ENCODE measurements around the gene NPW.
"Not testable (repeated sequence)": the region's sequence is repeated elsewhere in the genome, so short reads cannot be mapped to it uniquely, and the experiment has no call there.

NPW gene

DNA sequence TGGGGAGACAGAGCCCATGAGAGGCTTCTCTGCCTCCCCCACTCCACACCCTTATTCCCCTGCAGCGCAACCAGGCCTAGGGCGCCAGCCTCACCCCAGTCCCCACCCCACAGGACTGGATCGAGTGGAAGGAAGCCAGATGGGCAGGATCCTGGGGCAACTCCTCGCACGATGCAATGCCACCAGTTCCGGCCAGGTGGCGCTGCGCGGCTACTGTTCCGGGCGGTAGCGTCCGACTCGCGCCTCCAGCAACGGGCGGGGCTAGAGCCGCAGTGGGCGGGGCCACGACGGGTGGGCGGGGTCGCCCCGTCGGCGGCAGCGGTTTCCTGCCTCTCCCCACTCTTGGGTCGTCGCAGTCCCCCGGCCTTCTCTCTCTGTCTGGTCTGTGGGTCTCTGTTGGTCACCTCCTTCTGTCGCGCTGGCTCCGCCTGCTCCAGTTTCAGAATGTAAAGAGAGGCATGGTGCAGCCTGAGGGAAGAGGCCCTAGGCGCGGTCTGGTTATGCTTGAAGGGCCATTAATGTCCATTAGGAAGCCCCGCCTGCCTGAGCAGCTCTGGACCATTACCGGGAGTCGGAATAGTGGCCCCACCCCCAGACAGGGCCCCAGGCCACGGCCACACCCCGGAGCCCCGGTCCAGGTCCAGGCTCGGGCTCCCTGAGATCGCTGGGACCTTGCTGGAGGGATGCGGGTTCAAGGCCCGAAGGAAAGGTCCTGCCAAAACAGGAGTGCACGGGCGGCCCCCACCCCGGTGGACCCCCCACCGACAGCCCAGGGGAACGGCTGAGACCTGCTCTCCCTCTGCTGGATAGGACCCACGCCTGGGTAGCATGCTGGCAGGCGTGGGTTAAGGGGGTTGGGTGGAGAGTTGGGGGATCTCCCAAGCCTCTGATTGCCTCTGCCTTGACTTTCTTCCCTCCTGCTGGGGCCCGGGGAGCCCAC lies 3.8 kb downstream of the NPW start:
- peak; percentile 97 for DNase-seq (ENCODE audit: low spot score)

DNA sequence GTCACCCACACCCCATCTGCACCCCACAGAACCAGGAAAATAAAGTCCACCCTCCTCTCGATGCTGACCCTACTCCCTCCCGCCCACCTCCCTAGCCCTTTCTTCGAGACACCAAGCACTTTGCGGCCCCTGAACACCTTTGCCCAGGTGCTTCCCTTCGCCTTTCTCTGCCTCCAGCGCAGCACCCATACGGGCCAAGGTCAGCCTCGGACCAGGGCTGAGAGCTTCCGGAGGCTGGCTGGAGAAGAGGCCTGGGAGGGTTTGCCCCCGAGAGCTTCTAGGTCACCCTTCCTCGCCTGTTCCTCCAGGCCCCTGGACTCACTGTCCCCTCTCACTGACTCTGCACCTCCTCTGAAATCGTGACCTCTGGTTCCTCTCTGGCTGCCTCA lies 4.4 kb downstream of the NPW start:
- no peak for DNase-seq (ENCODE audit: low spot score)

- no peak for DNase-seq (ENCODE audit: low spot score)
Measured at GRCh38 chr16:2025251-2025650, 5.7 kb downstream of the NPW start.

- no peak for DNase-seq (ENCODE audit: low spot score)
Measured at GRCh38 chr16:2025878-2026460, 6.4 kb downstream of the NPW start.

- DNase-seq (ENCODE audit: low spot score): peak; percentile 79
Measured at GRCh38 chr16:2026461-2027023, 7.0 kb downstream of the NPW start, which contains the start of gene NHERF2. TSS of gene NHERF2 (plus strand) at chr16:2026902. CDS start at chr16:2027006, 104 bp downstream.

GRCh38 chr16:2027024-2028010 lies 7.7 kb downstream of the NPW start:
- peak; percentile 81 for DNase-seq (ENCODE audit: low spot score)

- no peak for DNase-seq (ENCODE audit: low spot score)
Measured at GRCh38 chr16:2028146-2028545, 8.6 kb downstream of the NPW start.

- DNase-seq (ENCODE audit: low spot score): no peak
Measured at GRCh38 chr16:2028620-2029220, 9.1 kb downstream of the NPW start.

- DNase-seq (ENCODE audit: low spot score): no peak
Measured at GRCh38 chr16:2029350-2029749, 9.8 kb downstream of the NPW start.

GRCh38 chr16:2030036-2030435 lies 10.5 kb downstream of the NPW start:
- no peak for DNase-seq (ENCODE audit: low spot score)

DNA sequence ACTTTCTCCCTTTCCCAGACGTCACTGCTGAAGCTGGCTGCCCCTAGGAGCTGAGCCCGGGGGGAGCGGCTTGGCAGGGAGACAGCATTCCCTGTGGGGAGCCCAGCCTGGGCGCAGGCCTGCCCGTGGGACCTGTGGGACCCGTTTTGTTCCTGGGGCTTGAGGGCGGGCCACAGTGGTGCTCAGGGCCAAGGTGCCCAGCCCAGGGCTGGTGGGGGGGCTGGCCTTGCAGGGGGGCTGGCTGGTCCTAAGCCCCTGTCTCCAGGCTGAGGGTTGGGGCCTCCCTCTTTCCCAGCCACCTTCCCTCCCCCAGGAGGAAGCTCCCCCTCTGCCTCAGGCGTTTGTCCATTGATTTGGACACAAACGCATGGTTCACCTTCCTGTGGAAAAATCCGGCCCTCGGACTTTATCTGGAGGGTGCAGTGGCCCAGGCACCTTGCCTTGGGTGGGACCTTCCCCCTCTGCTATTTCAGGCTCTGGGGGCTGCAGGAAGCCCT lies 11.5 kb downstream of the NPW start:
- DNase-seq (ENCODE audit: low spot score): no peak

GRCh38 chr16:2032285-2033056 lies 12.9 kb downstream of the NPW start:
- no peak for DNase-seq (ENCODE audit: low spot score)

DNA sequence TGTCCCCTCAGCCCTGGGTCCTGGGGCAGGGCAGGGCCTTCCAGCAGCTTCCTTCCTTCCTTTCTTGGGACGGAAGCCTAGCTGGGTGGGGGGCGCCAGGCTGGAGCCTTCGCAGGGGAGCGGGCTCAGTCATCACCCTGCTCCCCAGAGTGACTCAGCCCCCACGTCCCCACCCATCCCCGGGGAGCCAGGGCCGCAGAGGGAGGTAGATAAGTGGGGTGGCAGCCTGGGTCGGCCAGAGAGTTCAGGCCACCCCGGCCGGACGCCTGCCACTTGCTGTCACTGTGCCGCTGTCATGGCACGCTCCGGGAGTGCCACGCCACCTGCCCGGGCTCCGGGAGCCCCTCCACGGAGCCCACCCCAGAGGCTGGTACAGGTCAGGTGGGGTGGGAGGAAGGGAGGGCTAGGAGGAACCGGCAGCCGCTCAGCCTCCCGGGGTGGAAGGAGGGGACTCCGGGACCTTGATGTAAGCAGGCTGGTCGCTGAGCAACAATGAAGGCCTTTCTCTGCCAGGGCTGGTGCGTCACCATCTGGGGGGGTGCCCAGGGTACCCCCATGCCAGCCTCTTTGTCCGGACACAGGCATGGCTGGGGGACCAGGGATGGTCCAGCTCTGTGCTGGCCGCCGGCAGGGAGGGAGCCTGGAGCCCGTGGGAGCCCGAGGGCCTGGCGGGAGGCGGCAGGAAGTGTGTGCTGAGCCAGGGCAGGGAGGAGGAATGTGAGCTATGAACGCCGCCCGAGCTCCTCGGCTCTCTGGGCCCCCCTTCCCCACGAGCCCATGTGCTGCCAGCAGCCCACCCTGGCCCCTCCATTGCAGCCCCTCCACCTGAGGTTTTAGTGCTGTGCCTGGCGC lies 13.7 kb downstream of the NPW start:
- DNase-seq (ENCODE audit: low spot score): no peak

DNA sequence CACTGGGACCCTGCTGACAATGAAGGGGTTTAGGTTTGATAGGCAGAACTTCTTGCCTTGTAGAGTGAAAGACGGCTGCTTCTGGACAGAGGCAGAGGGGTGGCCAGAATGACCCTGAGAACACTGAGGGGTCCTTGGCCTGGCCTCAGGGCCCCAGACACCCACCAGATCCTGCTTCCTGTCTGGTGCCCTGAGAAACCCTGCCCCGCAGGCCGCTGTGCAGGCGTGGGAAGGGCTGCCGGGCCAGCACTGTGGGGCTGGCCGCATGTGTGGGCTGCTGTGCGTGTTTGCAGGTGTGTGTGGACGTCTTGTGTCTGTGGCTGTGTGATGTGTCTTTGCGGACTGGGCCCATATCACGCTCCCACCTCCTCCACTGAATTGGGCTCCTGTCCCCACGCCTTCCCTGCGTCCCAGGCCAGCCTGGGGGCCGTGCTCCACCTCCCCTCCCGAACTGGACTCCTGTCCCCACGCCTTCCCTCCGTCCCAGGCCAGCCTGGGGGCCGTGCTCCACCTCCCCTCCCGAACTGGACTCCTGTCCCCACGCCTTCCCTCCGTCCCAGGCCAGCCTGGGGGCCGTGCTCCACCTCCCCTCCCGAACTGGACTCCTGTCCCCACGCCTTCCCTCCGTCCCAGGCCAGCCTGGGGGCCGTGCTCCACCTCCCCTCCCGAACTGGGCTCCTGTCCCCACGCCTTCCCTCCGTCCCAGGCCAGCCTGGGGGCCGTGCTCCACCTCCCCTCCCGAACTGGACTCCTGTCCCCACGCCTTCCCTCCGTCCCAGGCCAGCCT lies 14.5 kb downstream of the NPW start:
- not testable (repeated sequence) for DNase-seq (ENCODE audit: low spot score)

DNA sequence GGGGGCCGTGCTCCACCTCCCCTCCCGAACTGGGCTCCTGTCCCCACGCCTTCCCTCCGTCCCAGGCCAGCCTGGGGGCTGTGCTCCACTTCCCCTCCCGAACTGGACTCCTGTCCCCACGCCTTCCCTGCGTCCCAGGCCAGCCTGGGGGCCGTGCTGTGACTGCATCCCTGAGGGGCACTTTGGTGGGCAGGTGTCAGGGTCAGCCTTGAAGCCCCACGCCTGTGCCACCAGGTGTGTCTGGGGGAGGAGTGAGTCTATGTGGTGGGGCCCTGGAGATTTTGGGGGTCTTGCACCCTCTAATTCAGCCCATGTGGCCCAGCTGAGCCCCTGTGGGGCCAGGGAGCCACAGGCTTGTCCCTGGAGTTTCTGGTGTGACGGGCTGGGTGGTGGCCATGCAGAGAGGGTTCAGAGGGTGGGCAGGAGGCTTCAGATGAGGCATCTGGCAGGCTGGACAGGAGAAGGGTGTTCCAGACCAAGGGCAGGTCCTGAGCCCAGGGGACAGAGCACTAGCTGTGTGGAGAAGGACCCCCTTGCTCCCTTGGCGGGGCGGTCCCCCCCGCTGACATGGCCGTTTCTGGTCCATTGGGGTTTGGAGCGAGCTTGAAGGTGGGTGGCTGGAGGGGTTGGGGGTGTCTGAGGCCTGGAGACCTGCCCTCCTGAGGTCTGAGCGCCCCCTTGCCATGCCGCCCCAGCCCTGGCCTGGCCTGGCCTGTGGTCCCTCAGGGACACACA lies 15.3 kb downstream of the NPW start:
- no peak for DNase-seq (ENCODE audit: low spot score)

DNA sequence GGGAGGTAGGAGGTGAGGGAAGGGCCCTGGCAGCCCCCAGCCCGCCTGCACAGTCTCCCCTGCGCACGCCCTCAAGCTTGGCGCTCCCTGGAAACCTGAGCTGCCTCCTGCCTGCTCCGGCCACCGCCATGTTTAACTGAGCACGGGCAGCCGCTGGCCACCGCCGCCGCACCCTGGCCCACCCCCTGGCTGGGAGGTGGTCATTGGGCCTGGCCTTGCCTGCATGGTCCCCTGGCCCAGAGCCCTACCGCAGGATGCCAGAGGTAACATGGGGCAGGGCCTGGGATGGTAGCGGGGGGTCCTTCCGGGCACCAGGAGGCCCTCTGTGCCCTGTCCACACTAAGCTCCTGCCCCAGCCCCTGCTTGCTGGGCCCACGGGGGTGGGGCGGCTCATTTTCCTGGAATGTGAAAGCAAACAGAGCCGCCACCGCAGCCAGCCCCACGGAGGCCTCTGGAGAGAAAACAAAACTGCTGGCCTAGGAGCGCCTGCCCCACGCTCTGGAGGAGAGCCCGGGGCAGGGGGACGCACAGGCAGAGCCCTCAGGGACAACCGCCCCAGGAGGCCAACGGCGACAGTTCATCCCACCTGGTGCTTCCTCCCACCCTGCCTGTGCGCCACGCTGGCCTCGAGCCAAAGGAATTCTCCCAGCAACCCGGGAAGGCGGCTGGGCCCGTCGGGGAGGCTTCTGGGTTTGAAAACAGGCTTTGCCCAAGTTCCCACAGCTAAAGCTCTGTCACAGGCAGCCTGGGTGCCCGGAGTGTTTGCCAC lies 16.0 kb downstream of the NPW start:
- peak; percentile 75 for DNase-seq (ENCODE audit: low spot score)
